ENCODE results near the gene TMEM232.
A peak's percentile ranks its signal among the peaks of the same experiment; 100 is the strongest.
"Not testable (repeated sequence)": the region's sequence is repeated elsewhere in the genome, so short reads cannot be mapped to it uniquely, and the experiment has no call there.

TMEM232 gene

DNA sequence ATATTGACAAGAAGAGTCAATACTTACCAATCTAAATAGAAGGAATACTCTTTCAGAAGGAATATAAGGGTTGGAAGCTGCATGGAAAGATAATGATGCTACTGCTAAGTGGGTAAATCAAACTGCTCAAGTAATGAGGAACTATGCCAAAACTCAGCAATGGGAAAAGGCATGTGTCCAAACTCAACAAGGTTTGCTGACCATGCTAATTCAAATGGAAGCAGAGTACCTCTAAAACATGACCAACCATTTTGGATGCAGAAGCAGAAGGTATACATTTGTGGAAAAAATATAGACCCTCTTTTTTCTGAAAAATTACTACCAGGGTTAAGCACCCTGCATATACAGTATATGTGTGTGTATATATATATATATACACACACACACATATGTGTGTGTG, 21.1 kb downstream of the TMEM232 start:
- DNase-seq = no peak

DNA sequence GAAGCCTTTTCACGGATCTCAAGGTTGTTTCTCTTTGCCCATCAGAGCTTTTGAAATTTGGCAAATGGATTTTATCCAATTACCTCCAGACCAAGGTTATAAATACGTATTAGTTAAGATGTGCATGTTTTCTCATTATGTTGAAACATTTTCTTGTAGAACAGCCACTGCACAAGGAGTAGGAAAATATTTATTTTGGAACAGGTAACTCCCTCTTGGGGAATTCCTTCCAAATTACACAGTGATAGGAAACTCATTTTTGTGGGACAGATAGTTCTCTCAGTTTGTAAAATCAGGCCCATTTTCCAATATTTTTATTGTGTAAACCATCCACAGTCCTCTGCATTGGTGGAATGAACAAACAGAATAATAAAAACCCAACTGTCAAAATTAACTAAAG, 23.0 kb downstream of the TMEM232 start:
- no peak for DNase-seq

DNA sequence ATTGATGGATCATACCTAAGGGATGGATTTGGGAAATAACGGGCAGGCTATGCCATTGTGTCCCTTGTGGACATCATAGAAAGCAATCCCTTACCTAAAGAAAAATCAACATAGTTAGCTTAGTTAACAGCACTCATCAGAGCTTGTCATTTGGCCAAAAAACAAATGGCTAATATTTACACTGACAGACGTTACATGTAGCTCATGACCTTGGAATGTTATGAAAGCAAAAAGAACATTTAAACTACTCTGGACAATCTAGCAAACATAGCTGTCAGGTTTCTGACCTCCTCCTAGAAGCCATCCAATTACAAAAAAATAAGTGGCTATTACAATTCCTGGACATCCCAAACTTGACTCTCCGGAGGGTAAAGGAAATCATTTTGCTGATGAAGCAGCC, 23.8 kb downstream of the TMEM232 start:
- DNase-seq = no peak

DNA sequence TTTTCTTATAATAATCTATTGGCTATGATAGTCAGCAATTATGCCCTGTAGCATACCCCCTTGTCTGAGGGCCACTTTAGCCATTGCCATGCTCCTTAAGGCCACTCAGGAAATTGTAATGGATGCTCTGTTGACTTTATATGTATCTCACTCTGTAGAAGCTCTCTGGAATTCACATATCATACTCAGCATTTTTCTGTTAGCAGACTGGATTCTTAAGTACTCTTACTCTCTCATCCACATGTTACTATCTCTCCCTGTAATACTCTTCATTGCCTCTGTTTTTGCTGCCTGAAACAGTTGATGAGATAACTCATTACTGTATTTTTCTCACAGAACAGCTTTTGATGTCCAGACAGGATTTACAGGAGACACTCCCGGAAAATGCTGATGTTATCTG, 24.2 kb downstream of the TMEM232 start:
- DNase-seq = no peak

DNA sequence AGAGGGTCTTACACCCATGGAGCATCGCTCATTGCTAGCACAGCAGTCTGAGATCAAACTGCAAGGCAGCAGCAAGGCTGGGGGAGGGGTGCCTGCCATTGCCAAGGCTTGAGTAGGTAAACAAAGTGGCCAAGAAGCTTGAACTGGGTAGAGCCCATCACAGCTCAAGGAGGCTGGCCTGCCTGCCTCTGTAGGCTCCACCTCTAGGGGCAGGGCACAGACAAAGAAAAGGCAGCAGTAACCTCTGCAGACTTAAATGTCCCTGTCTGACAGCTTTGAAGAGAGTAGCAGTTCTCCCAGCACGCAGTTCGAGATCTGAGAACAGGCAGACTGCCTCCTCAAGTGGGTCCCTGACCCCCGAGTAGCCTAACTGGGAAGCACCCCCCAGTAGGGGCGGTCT, 33.8 kb downstream of the TMEM232 start:
- not testable (repeated sequence) for DNase-seq

DNA sequence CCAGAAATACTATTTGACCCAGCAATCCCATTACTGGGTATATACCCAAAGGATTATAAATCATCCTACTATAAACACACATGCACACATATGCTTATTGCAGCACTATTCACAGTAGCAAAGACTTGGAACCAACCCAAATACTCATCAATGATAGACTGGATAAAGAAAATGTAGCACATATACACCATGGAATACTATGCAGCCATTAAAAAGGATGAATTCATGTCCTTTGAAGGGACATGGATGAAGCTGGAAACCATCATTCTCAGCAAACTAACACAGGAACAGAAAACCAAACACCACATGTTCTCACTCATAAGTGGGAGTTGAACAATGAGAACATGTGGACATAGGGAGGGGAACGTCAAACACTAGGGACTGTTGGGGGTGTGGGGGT, 35.9 kb downstream of the TMEM232 start:
- not testable (repeated sequence) for DNase-seq

DNA sequence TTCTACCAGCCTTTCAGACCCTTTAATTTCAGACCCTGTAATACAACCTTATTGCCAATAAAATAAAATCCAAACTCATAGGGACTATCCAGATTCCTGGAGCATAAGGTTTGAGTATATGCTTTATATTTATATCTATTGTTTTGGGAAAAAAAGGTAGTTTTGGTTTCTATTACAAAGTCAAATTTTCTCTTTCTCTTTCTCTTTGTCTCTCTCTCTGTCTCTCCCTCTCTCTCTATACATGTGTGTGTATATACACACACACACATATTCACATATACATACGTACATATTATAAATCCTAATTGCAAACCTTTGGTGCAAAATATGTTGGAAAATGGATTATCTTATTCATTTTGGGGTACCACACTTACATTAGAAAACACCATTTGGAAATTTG, 39.0 kb downstream of the TMEM232 start:
- DNase-seq = no peak

DNA sequence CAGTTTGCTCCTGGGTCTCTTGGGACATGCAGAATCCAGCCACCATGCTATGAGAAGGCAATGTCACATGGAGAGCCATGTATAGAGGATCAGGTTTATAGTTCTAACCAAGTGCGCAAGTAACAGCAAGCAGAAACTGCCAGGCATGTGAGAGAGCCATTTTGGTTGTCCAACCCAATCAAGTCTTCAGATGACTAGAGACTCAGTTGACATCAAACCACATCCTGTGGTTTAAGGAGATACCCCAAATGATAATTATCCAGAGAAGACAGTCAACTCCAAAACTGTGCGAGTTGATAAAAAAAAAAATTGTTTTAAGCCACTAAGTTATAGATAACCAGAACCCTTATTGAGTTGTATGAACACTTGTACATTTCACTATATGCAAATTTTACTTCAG, 40.2 kb downstream of the TMEM232 start:
- DNase-seq = no peak

DNA sequence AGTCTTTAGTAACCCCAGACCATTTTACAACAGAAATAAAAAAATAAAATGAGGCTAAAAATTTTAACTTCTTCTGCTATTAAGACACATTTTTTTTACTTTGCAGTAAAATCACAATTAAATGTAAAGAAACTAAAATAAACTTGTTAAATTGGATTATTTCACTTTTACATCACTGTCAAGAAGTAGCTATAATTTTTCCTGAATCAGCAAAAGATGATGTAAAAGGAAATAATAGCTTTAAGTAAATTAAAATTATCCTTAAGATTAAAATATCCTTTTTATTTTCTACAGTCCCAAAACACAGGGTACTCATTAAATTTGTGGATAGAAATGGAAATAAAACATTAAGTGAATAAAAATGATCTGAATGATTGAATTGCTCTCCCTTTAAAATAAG, 44.5 kb downstream of the TMEM232 start:
- DNase-seq = no peak

DNA sequence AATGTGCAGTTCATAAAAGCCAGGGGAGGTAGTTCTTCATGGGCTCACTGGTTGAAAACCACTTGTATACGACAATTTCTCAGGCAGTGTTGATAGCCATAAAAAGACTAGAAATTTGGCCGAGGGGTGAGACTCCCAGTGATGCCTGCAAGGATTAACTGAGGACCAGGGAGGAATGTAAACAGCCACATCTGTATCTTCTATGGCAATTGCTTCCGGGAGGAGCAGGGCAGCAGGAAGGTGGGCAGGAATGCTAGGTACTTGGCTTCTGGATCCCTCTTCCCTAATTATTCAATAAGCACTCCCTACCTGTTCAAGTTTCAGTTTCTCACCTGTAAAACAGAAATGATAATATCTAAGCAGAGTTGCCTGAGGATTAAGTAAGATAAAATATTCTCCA, 45.4 kb downstream of the TMEM232 start:
- DNase-seq = no peak

DNA sequence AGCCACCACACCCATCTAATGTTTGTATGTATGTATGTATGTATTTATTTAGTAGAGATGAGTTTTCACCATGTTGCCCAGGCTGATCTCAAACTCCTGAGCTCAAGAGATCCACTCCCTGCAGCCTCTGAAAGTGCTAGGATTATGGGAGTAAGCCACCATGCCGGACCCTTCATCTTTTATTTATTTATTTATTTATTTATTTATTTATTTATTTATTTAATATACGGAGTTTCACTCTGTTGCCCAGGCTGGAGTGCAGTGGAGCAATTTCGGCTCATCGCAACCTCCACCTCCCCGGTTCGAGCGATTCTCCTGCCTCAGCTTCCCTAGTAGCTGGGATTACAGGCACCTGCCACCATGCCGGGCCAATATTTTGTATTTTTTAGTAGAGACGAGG, 49.9 kb downstream of the TMEM232 start:
- DNase-seq = not testable (repeated sequence)

DNA sequence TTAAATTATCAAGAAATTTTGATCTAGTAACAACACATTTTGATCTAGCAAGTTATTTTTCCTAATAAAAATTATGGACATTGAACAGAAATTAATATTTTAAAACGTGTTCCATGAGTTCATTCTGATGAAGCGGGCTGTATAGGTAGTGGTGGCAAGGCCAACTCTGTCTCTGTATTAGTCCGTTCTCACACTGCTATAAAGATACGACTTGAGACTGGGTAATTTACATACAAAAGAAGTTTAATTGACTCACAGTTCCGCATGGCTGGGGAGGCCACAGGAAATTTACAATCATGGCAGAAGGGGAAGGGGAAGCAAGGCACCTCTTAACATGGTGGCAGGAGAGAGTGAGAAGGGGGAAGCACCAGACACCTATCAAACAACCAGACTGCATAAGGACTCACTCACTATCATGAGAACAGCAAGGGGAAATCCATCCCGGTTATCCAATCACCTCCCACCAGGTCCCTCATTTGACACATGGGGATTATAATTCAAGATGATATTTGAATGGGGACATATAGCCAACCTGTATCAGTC, 61.2 kb downstream of the TMEM232 start:
- no peak for DNase-seq

DNA sequence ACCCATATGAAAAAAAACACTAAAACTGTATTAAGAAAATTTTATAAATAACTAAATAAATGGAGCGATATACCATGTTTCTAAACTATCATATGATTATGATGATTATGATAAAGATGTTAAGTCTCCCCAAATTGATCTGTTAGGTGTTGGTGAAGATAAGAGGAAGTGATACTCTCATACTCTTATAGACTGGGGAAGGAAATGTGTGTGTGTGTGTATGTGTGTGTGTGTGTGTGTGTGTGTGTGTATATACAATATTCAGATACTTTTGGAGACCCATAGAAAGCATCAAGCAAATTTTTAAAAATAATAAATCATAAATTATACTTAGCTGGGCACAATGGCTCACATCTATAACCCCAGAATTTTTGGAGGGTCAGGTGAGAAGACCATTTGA, 62.9 kb downstream of the TMEM232 start:
- DNase-seq = no peak

DNA sequence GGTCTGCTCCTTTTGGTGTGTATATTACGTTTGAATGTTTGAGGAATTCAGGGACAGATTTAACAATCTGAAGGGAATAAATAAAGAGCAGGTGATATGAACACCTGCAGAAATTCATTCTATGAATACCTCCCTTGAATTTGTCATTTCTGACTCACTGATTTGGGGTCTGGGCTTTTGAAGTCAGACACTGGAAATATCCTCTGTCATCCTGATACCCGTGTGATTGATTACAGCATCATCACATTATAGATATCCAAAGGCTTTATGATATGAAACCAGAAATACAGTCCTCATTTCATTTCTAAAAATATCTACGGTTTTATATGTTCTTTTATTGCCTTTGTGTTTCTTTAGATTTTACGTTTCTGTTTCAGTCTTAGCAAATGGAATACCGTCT, 68.5 kb downstream of the TMEM232 start:
- DNase-seq = no peak

DNA sequence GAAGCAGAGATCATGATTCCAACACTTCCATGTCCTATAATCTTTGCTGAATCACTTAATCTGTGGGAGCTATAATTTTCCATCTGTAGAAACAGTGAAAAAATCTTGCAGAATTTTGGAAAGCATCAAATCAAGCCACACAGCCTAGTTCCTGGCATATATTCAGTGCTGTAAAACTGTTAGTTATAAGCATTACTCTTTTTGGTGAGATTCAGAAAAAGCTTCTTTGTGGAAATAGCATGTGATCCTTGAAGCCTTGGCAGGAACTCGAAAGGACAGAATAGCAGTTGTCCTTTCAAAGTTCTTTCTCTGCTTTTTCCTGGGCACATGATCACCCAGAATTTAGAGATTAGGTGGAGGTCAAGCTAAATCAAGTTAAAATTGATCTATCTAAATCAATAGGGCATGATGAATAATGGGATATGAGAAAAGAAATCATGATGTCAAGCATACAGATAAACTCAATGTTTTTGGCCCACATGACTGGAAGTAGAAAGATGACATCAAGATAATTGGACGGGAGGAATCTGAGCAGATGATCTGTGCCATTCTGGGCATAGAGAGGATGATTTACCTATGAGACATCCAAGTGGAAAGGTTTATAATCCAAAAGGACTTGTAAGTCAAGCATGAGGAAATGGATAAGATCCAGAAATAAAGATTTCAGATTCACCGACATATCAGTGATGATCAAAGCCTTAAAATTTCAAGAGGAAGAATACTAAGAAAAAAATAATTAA, 73.1 kb downstream of the TMEM232 start:
- DNase-seq = no peak

DNA sequence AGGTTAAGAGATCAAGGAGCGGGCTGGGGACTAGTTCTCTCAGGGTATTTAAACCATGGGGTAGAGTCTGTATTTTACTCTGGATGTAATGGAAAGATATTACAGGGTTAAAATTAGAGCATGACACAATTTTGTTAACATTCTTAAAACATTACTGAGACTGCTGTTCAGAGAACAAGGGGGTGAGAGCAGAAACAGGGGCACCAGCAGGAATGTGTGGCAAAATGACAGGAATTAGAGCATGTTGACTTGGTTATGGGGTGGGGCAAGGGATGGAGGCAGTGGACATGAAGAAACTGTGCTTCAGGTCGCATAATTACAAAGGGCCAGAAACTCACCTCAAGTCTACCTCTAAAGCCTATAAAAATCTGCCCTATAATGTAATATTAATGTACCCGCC, 75.0 kb downstream of the TMEM232 start:
- DNase-seq = no peak

DNA sequence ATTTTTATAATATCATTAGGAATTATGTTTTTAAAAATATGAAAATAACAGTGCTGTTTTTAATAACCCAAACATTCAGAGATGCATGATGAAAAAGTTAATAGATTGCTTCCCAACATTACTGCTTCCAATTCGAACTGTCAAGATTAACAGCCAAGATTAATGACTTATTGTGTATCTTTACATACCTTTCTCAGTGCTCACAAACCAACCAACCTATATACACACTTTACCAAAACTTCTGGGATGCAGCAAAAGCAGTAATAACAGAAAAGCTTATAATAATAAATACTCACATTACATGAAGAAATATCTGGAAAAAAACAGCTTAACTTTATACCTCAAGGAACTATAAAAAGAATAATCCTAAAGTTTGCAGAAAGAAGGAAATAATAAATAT, 82.1 kb downstream of the TMEM232 start:
- DNase-seq = no peak

DNA sequence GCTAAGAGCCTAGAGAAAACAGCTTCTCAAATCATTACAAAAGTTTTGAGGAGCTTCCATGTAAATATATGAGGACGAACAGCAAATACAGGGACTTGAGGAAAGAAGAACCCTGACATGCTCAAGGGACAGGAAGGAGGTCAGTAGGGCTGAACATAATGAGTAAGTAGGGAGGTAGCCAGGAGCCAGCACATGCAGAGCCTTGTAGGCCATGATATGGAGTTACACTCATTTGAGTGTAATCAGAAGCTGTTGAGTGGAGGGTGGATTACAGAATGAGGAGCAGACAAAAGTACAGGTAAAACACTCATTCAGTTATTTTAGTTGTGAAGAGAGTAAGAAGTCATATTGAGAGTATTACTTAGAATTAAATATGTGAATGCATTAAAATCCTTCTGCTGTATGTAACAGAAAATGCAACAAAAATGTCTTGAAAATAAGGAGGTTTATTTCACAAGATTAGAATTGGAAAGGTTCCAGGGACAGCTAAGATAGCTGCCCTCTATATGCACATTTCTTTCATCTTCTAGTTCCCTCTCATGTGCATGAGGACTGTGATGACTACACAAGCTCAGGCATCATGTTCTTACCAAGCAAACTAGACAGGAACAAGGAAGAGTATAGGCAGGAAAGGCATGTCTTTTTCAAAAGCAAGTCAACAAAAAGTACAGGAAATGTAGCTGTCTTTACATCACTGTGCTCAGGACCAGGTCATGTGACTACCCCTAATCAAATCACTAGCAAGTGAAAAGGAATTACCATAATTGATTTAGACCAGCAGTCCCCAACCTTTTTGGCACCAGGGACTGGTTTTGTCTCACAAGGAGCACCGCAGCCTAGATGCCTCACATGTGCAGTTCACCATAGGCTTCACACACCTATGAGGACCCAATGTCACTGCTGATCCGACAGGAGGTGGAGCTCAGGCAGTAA, 87.2 kb downstream of the TMEM232 start:
- no peak for DNase-seq

DNA sequence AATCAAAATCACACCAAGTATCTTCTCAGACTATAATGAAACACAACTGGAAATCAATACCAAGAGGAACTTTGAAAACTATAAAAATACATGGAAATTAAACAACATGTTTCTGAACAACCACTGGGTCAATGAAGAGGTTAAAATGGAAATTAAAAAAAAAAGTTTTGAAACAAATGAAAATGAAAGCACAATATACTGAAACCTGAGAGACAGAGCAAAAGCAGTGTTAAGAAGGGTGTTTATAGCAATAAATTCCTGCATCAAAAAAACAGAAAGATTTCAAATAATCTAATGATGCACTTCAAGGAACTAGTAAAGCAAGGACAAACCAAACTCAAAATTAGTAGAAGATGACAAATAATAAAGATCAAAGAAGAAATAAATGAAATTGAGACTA, 92.0 kb downstream of the TMEM232 start:
- no peak for DNase-seq

DNA sequence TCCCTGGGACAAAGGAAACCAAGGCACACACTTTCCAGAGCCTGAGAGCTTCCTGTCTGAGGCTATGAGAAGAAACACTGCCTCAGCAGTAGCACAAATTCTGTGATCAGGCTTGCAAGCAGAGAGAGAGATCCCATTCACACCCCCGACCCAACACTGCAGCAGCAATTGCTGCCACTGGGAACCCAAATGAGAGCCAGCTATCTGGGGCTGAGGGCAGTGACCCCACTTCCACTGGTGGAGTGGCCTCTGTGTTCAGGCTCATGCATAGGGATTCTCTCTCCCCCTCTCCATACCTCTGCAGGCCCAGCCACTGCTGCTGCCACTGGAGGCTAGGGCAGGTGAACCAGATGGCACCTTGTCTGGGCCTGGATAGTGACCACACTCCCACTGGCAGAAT, 95.2 kb downstream of the TMEM232 start:
- no peak for DNase-seq

DNA sequence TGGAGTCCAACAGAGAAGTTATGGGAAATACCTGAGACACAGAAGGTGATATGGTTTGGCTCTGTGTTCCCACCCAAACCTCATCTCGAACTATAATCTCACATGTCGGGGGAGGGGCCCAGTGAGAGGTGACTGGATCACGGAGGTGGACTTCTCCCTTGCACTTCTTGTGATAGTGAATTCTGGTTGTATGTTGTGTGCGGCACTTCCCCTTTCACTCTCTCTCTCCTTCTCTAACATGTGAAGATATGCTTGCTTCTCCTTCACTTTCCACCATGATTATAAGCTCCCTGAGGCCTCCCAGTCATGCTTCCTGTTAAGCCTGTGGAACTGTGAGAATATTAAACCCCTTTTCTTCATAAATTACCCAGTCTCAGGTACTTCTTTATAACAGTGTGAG, 96.1 kb downstream of the TMEM232 start:
- DNase-seq = no peak

DNA sequence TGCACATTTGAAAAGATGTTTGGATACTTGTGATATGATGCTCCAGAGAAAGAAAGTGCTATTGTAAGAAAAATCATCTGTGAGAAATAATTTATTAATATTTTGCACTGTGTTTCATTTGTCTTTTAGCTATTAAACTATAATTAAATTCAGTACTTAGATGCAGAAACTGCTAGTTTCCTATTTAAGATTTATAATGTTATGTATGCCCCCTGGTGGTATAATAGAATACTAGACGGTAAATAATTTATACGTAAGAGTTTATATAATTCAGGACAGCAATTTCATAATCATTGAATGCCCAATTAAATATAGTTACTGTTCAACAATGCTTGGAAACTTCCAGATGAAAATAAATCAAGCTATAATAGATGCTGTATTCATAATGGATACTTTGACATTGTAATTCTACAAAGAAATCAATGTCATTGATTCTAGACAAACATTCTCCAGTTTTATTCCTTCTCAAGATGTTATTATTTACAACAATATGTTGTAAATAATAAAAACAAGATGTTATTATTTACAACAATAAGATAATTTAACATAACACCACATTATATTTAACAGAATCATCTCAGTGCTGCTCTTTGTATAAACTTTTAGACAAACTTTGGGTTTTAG, 101.0 kb downstream of the TMEM232 start:
- peak; percentile 4 for DNase-seq

DNA sequence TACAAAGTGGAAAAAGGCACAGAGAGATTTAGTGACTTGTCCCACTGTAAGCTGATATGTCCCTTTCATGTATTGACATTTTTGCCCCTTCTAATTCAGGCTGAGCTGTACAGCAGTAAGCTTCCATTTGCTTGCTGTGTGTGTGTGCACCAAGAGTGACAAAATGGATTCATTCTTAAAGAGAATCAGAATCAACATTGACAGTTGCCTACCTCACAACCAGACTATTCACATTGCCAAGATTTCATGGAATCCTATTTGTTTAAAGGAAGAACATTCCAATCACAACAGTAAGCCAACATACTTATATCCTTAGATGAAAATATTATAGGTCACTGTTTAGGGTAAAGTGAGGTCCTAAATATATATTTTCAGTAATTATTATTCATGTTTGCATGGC, 102.6 kb downstream of the TMEM232 start:
- no peak for DNase-seq

DNA sequence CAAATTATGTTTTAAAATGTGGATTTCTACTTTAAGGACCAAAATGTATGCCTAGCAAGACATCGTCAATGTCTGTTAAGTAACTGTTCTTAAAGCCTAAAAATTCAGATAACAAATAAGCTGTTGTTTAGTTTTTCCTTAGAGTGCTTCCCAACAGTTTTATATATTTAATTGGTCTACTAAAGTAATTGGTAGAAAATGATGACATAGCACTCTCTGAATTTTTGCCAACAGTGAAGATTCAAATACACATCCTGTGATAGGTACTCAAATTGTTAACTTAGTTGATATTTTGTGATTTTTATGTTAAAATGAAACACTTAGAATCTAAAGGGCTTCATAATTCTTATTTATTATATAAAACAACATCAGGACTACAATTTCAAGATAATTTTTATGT, 107.5 kb downstream of the TMEM232 start:
- no peak for DNase-seq

All from CD4-positive, alpha-beta T cell treated with Interleukin-10 for 1 hour (primary cell).